ENCODE measurements around the gene CHST15. TPM values are rescaled to one million over a fixed set of nuclear protein-coding genes. Genes with fewer than 3 reads are reported as not detected.

The CHST15 gene
- total and polyA plus RNA-seq, 7 experiments from 2014 or later = 0.27 to 43.3 (median 2.2) TPM

DNA sequence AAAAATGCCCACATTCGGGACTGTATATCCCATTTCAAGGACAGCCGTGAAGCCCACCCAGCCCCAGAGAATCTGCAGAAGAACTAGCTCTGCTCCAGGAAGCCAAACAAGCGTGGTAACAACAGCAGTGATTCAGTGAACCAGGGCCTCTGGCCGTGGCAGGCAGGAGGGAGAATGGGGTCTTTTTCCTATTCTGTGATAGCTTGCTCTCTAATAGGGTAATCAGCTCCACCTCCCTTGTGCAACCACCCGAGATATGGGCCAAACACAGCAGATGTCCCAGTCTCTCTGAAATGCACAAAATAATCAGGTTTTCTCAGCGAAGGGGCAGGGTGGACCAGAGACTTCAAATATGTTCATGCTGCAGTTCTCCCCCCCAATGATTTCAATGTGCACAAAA is 35.8 kb downstream of the CHST15 start:
- POLR2A ChIA-PET = no interaction called here
- Mint-ChIP-seq H3K27ac (no peak overlapping the region), H3K27me3 (peaks cover 0 to 6% (median 0%) of the 10 kb centered on the region in 5 donors), H3K9me3 (no peaks in the 10 kb centered on the region), H3K36me3 (no peaks in the 10 kb centered on the region), H3K4me1 (peaks cover 0 to 3% (median 0%) of the 10 kb centered on the region in 7 donors), H3K4me3 (no peak overlapping the region)
- CTCF ChIA-PET = interaction anchor here (0.6 kb wide), 1 partner anchor 316 kb away, joined by 3 read pairs; no protein-coding TSS in a partner anchor
- Histone ChIP-seq H3K9me3 (ENCODE audit: control insufficient read depth in 2 of 3, low read length in 3 of 3) (no peaks in the 10 kb centered on the region), H3K36me3 (ENCODE audit: control insufficient read depth in 2 of 3, insufficient read depth in 3 of 3, low read length in 3 of 3) (no peaks in the 10 kb centered on the region), H3K4me1 (ENCODE audit: control insufficient read depth in 2 of 2, insufficient read depth in 2 of 2, low read length in 2 of 2) (no peaks in the 10 kb centered on the region), H3K4me3 (ENCODE audit: low read length) (no peak overlapping the region), H3K27ac (ENCODE audit: low read depth, low read length) (no peak overlapping the region), H3K27me3 (ENCODE audit: control insufficient read depth in 2 of 2, insufficient read depth in 2 of 2, low read length in 2 of 2) (no peaks in the 10 kb centered on the region)
- intact Hi-C loops (cut with micrococcal nuclease) = no loop called here
- ATAC-seq (no peak), DNase-seq (no peak)

DNA sequence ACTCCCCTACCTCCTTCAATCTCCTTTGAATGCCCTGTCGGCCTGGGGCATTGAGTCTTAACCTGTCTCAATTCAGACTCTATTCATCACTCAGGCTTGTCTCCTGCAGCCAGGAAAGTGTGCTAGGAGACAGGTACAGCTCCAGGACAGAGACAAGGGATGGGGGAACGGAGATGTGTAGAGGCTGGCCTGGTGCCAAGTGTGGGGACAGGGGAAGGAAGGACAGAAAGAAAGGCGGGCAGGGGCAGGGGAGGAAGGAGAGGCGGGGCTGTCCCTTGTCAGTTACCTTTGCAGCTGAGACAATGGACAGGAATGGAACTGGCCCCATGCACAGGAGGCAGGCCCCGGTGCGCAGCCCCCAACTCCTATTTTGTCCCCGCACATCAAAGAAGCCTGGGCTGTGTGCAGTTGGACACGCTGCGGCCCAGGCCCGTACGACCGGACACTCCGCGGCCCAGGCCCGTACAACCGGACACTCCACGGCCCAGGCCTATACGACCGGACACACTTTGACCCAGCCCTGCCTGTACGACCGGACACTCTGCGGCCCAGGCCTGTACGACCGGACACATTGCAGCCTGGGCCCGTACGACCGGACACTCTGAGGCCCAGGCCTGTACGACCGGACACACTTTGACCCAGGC is 36.9 kb downstream of the CHST15 start:
- H3K36me3 Mint-ChIP-seq = no peaks in the 10 kb centered on the region
- DNase-seq = no peak
- intact Hi-C loops (cut with micrococcal nuclease) = no loop called here
- Histone ChIP-seq H3K27me3 (ENCODE audit: control insufficient read depth in 2 of 2, insufficient read depth in 2 of 2, low read length in 2 of 2) (no peaks in the 10 kb centered on the region), H3K36me3 (ENCODE audit: control insufficient read depth in 2 of 3, insufficient read depth in 3 of 3, low read length in 3 of 3) (no peaks in the 10 kb centered on the region), H3K4me1 (ENCODE audit: control insufficient read depth in 2 of 2, insufficient read depth in 2 of 2, low read length in 2 of 2) (no peaks in the 10 kb centered on the region), H3K27ac (ENCODE audit: low read depth, low read length) (no peak overlapping the region), H3K9me3 (ENCODE audit: control insufficient read depth in 2 of 3, low read length in 3 of 3) (no peaks in the 10 kb centered on the region), H3K4me3 (ENCODE audit: low read length) (no peak overlapping the region)
- peaks cover 0 to 1% (median 0%) of the 10 kb centered on the region in 7 donors for H3K4me1 Mint-ChIP-seq
- no peak overlapping the region for H3K27ac Mint-ChIP-seq
- ATAC-seq = no peak
- peaks cover 0 to 6% (median 0%) of the 10 kb centered on the region in 5 donors for H3K27me3 Mint-ChIP-seq
- no peaks in the 10 kb centered on the region for H3K9me3 Mint-ChIP-seq
- ChIA-PET POLR2A (no interaction called here), CTCF (no interaction called here)
- H3K4me3 Mint-ChIP-seq = no peak overlapping the region

DNA sequence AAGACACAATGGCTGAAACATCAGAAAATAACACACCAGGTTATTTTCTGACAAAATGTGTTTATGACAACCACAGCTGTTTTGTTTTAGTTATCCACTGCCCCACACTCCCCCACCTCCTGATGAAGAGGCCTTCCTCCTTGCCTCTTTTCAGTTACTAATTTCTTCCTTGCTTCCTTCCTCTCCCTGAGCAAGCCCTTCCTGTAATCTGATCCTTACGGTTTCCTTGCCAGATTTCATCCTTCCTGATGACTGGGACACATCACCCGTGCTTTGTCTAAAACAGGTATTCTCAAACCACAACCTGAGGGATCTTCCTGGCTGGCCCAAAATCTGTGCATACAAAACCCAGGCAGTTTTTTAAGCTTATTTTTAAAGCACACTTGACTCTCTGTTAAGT is 39.4 kb downstream of the CHST15 start:
- Mint-ChIP-seq H3K27ac (no peak overlapping the region), H3K4me1 (peaks cover 0 to 4% (median 0%) of the 10 kb centered on the region in 7 donors), H3K27me3 (peaks cover 0 to 6% (median 0%) of the 10 kb centered on the region in 5 donors), H3K36me3 (peaks cover 0 to under 1% (median 0%) of the 10 kb centered on the region in 5 donors), H3K9me3 (no peaks in the 10 kb centered on the region), H3K4me3 (no peak overlapping the region)
- Histone ChIP-seq H3K4me1 (ENCODE audit: control insufficient read depth in 2 of 2, insufficient read depth in 2 of 2, low read length in 2 of 2) (no peaks in the 10 kb centered on the region), H3K9me3 (ENCODE audit: control insufficient read depth in 2 of 3, low read length in 3 of 3) (no peaks in the 10 kb centered on the region), H3K27ac (ENCODE audit: low read depth, low read length) (no peak overlapping the region), H3K4me3 (ENCODE audit: low read length) (no peak overlapping the region), H3K36me3 (ENCODE audit: control insufficient read depth in 2 of 3, insufficient read depth in 3 of 3, low read length in 3 of 3) (no peaks in the 10 kb centered on the region), H3K27me3 (ENCODE audit: control insufficient read depth in 2 of 2, insufficient read depth in 2 of 2, low read length in 2 of 2) (no peaks in the 10 kb centered on the region)
- no peak for ATAC-seq
- ChIA-PET CTCF (no interaction called here), POLR2A (no interaction called here)
- DNase-seq = no peak
- intact Hi-C loops (cut with micrococcal nuclease) = no loop called here

DNA sequence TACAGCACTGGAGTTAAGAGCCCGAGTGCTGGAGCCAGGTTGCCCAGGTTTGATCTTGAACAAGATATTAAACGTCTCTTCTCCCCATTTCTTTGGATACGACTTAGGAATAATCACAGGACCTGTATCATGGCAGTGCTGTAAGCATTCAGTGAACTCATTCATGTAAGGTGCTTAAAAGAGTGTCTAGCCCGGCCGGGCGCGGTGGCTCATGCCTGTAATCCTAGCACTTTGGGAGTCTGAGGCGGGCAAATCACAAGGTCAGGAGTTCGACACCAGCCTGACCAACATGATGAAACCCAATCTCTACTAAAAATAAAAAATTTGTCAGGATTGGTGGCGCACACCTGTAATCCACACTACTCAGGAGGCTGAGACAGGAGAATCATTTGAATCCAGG is 40.8 kb downstream of the CHST15 start:
- H3K27me3 Mint-ChIP-seq = peaks cover 0 to 6% (median 0%) of the 10 kb centered on the region in 5 donors
- no peaks in the 10 kb centered on the region for H3K27me3 ChIP-seq (ENCODE audit: control insufficient read depth in 2 of 2, insufficient read depth in 2 of 2, low read length in 2 of 2)
- intact Hi-C loops (cut with micrococcal nuclease) = no loop called here
- no peak overlapping the region for H3K4me3 Mint-ChIP-seq
- ChIA-PET POLR2A (no interaction called here), CTCF (no interaction called here)
- H3K27ac Mint-ChIP-seq = no peak overlapping the region
- H3K9me3 Mint-ChIP-seq = no peaks in the 10 kb centered on the region
- H3K36me3 Mint-ChIP-seq = peaks cover 0 to 3% (median 0%) of the 10 kb centered on the region in 5 donors
- no peaks in the 10 kb centered on the region for H3K4me1 ChIP-seq (ENCODE audit: control insufficient read depth in 2 of 2, insufficient read depth in 2 of 2, low read length in 2 of 2)
- no peak overlapping the region for H3K27ac ChIP-seq (ENCODE audit: low read depth, low read length)
- no peaks in the 10 kb centered on the region for H3K36me3 ChIP-seq (ENCODE audit: control insufficient read depth in 2 of 3, insufficient read depth in 3 of 3, low read length in 3 of 3)
- no peaks in the 10 kb centered on the region for H3K9me3 ChIP-seq (ENCODE audit: control insufficient read depth in 2 of 3, low read length in 3 of 3)
- H3K4me3 ChIP-seq (ENCODE audit: low read length) = no peak overlapping the region
- peaks cover 0 to 4% (median 0%) of the 10 kb centered on the region in 7 donors for H3K4me1 Mint-ChIP-seq
- no peak for ATAC-seq
- no peak for DNase-seq

DNA sequence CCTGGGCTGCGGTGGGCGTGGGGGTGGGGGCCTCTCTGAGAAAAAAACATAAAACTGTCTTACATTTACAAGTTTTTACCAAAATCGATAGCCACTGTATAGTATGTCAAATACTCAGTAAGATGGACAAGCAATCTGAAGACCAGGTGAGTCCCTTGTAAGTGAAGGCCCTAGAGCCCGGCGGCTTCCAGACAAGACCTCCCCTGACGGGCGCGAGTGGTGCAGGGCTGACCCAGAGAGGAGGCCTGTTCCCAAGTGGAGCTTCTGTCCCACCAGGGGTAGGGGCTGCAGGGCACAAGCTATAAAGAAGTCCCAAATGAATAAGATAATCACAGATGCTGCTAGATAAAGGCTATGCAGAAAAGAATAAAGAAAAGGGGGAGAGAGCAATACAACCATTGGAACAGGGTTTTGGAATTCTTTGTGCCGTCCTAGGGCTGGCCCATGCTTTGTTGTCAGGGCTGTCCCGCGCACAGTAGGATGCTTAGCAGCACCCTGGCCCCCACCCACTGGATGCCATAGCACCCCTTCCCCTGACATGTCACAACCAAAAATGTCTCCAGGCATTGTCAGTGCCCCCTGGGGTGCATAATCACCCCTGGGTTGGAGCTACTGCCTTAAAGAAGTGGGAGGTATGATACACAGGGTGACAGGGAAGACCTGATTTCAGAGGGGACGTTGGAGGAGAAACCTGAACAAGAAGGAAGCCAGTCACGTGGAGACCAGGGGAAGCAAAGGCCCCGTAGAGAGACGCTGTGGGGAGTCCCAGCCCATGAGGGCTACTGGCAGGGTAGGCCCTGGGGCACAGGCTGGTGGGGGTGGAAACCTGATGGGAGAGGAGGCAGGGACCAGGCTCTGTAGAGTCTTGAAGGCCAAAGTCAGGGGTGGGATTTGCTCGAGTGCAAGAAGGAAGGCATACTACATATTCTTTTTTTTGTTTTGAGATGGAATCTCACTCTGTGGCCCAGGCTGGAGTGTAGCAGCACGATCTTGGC is 43.1 kb downstream of the CHST15 start:
- H3K4me1 ChIP-seq (ENCODE audit: control insufficient read depth in 2 of 2, insufficient read depth in 2 of 2, low read length in 2 of 2) = no peaks in the 10 kb centered on the region
- no peaks in the 10 kb centered on the region for H3K36me3 ChIP-seq (ENCODE audit: control insufficient read depth in 2 of 3, insufficient read depth in 3 of 3, low read length in 3 of 3)
- ATAC-seq (no peak), DNase-seq (no peak)
- CTCF ChIA-PET = no interaction called here
- no peaks in the 10 kb centered on the region for H3K27me3 ChIP-seq (ENCODE audit: control insufficient read depth in 2 of 2, insufficient read depth in 2 of 2, low read length in 2 of 2)
- intact Hi-C loops (cut with micrococcal nuclease) = no loop called here
- no peak overlapping the region for H3K27ac ChIP-seq (ENCODE audit: low read depth, low read length)
- H3K27me3 Mint-ChIP-seq = peaks cover 0 to 13% (median 0%) of the 10 kb centered on the region in 5 donors
- POLR2A ChIA-PET = no interaction called here
- no peak overlapping the region for H3K4me3 ChIP-seq (ENCODE audit: low read length)
- peaks cover 0 to 9% (median 0%) of the 10 kb centered on the region in 5 donors for H3K36me3 Mint-ChIP-seq
- H3K4me1 Mint-ChIP-seq = peaks cover 0 to 4% (median 0%) of the 10 kb centered on the region in 7 donors
- no peak overlapping the region for H3K4me3 Mint-ChIP-seq
- peaks cover 0 to 5% (median 0%) of the 10 kb centered on the region in 3 experiments for H3K9me3 ChIP-seq (ENCODE audit: control insufficient read depth in 2 of 3, low read length in 3 of 3)
- peak overlapping the region in 1 of 9 donors; percentile 28 for H3K27ac Mint-ChIP-seq
- H3K9me3 Mint-ChIP-seq = peaks cover 0 to 15% (median 4%) of the 10 kb centered on the region in 11 donors

DNA sequence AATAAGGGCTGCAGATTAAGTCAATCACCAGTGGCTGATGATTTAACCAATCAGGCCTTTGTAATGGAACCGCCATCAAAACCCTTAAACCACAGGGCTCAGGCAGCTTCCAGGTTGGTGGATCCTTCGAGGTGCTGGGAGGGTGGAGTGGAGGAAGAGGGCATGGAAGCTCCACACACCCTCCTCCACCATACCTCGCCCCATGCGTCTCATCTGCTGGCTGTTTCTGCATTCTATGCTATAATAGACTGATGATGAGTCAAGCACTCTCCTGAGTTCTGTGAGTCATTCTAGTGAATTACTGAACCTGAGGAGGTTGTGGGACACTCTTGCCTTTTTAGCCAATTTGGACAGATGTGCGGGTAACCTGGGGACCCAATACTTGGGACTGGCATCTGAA is 43.9 kb downstream of the CHST15 start:
- Histone ChIP-seq H3K4me3 (ENCODE audit: low read length) (no peak overlapping the region), H3K4me1 (ENCODE audit: control insufficient read depth in 2 of 2, insufficient read depth in 2 of 2, low read length in 2 of 2) (no peaks in the 10 kb centered on the region), H3K27me3 (ENCODE audit: control insufficient read depth in 2 of 2, insufficient read depth in 2 of 2, low read length in 2 of 2) (no peaks in the 10 kb centered on the region), H3K9me3 (ENCODE audit: control insufficient read depth in 2 of 3, low read length in 3 of 3) (peaks cover 0 to 5% (median 0%) of the 10 kb centered on the region in 3 experiments), H3K27ac (ENCODE audit: low read depth, low read length) (no peak overlapping the region), H3K36me3 (ENCODE audit: control insufficient read depth in 2 of 3, insufficient read depth in 3 of 3, low read length in 3 of 3) (no peaks in the 10 kb centered on the region)
- intact Hi-C loops (cut with micrococcal nuclease) = no loop called here
- no peak for DNase-seq
- ChIA-PET POLR2A (no interaction called here), CTCF (no interaction called here)
- Mint-ChIP-seq H3K9me3 (peaks cover 0 to 20% (median 7%) of the 10 kb centered on the region in 11 donors), H3K4me3 (no peak overlapping the region), H3K27me3 (peaks cover 0 to 16% (median 0%) of the 10 kb centered on the region in 5 donors), H3K36me3 (peaks cover 0 to 13% (median 0%) of the 10 kb centered on the region in 5 donors), H3K4me1 (peaks cover 0 to 4% (median 0%) of the 10 kb centered on the region in 7 donors), H3K27ac (peak overlapping the region in 1 of 9 donors; percentile 21)
- no peak for ATAC-seq
